MM.1S (cell line): ENCODE measurements around the gene TNFRSF13B.

ENCODE experiments used
- EZH2 ChIP-seq: fragments of 300-600 bp; sonication (generic); optimal IDR thresholded peaks from 2 replicates; pipeline ENCODE3; 2017; ENCODE audit warnings: low read depth, mild to moderate bottlenecking, antibody characterized with exemption, low read length, mixed read lengths
- EZH2phosphoT487 ChIP-seq: fragments of 300-600 bp; sonication (generic); IDR thresholded peaks from 2 replicates; pipeline ENCODE4 v1.6.1; 2018; ENCODE audit warnings: antibody characterized with exemption, low read length
- TF ChIP-seq, protein P1 (sequence below): fragments of 300-600 bp; sonication (generic); IDR thresholded peaks from 2 replicates; pipeline ENCODE4 v1.5.1; 2016; ENCODE audit warnings: antibody characterized with exemption, low read length, mixed read lengths

DNA sequence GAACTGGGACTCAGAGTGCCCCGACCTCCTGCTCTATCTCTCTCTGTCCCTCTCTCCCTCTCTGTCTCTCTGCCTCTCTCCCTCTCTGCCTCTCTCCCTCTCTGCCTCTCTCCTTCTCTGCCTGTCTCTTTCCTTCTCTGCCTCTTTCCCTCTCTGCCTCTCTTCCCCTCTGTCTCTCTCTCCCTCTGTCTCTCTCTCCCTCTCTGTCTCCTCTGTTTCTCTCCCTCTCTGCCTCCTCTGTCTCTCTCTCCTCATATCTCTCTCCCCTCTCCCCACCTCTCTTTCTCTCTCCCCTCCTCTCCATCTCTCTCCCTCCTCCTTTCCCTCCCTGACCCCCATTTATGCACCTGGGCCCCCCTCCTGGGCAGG lies 32.7 kb downstream of the TNFRSF13B start:
- TF ChIP-seq, protein P1, sequence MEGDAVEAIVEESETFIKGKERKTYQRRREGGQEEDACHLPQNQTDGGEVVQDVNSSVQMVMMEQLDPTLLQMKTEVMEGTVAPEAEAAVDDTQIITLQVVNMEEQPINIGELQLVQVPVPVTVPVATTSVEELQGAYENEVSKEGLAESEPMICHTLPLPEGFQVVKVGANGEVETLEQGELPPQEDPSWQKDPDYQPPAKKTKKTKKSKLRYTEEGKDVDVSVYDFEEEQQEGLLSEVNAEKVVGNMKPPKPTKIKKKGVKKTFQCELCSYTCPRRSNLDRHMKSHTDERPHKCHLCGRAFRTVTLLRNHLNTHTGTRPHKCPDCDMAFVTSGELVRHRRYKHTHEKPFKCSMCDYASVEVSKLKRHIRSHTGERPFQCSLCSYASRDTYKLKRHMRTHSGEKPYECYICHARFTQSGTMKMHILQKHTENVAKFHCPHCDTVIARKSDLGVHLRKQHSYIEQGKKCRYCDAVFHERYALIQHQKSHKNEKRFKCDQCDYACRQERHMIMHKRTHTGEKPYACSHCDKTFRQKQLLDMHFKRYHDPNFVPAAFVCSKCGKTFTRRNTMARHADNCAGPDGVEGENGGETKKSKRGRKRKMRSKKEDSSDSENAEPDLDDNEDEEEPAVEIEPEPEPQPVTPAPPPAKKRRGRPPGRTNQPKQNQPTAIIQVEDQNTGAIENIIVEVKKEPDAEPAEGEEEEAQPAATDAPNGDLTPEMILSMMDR: no peak
- TF ChIP-seq EZH2 (no peak), EZH2phosphoT487 (no peak)
